ENCODE results near the gene ZNF844. TPM values are rescaled to one million over a fixed set of nuclear protein-coding genes. Genes with fewer than 3 reads are reported as not detected.

Gene ZNF844
- total RNA-seq, 3 donors from 2014 or later = 8.8 to 28.5 (median 11.8) TPM

GRCh38 chr19:12126707-12127106 is 62.2 kb downstream of the ZNF844 start:
- H3K36me3 ChIP-seq = no peaks in the 10 kb centered on the region
- no peaks in the 10 kb centered on the region for H3K27me3 ChIP-seq
- intact Hi-C loops (cut with DNase I; ENCODE audit: low total_unique reads) = no loop called here

More at GRCh38 chr19:12126707-12127106, 62.2 kb downstream of the ZNF844 start:
- H3K9me3 ChIP-seq = peaks cover 13 to 14% of the 10 kb centered on the region in 2 donors
- H3K27ac ChIP-seq = no peak overlapping the region
- DNase-seq (ENCODE audit: low spot score in 2 of 2) = no peak
- no peak overlapping the region for H3K4me3 ChIP-seq
- no peaks in the 10 kb centered on the region for H3K4me1 ChIP-seq
- no peak for TF ChIP-seq POLR2A (IDR thresholded peaks at IDR 0.05)
- TF ChIP-seq, protein P1, sequence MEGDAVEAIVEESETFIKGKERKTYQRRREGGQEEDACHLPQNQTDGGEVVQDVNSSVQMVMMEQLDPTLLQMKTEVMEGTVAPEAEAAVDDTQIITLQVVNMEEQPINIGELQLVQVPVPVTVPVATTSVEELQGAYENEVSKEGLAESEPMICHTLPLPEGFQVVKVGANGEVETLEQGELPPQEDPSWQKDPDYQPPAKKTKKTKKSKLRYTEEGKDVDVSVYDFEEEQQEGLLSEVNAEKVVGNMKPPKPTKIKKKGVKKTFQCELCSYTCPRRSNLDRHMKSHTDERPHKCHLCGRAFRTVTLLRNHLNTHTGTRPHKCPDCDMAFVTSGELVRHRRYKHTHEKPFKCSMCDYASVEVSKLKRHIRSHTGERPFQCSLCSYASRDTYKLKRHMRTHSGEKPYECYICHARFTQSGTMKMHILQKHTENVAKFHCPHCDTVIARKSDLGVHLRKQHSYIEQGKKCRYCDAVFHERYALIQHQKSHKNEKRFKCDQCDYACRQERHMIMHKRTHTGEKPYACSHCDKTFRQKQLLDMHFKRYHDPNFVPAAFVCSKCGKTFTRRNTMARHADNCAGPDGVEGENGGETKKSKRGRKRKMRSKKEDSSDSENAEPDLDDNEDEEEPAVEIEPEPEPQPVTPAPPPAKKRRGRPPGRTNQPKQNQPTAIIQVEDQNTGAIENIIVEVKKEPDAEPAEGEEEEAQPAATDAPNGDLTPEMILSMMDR (IDR thresholded peaks at IDR 0.05) = peak in 2 of 3 donors; percentile 28 to 30

Other genes starting within 250 kb of the ZNF844 start
- gene ZNF439, start 216.0 kb upstream of the ZNF844 start, total RNA-seq = 10 to 100 TPM in 2 of 3 donors, 1 to 10 TPM in 1; 5.1 to 20.8 (median 13.8) TPM
- gene ZNF69, start 176.9 kb upstream of the ZNF844 start, total RNA-seq = 10 to 100 TPM; 16.3 to 26.1 (median 20.0) TPM
- 10 to 100 TPM; 13.8 to 32.9 (median 22.3) TPM for gene ZNF700, start 139.6 kb upstream of the ZNF844 start, total RNA-seq
- gene ZNF763, start 99.7 kb upstream of the ZNF844 start, total RNA-seq = 10 to 100 TPM in 1 of 3 donors, 1 to 10 TPM in 2; 2.9 to 14.5 (median 6.9) TPM
- gene ZNF433, start 29.1 kb upstream of the ZNF844 start, total RNA-seq = 10 to 100 TPM in 1 of 3 donors, 1 to 10 TPM in 2; 5.0 to 13.3 (median 8.8) TPM
- gene ZNF878, start 11.8 kb upstream of the ZNF844 start, total RNA-seq = under 1 TPM in 2 of 3 donors, not detected in 1; 0.33 to 0.88 TPM
- 1 to 10 TPM; 1.4 to 8.2 (median 4.6) TPM for gene ZNF20, start 75.6 kb downstream of the ZNF844 start, total RNA-seq
- 1 to 10 TPM; 4.3 to 9.5 (median 5.4) TPM for gene ZNF625, start 92.0 kb downstream of the ZNF844 start, total RNA-seq
- 10 to 100 TPM; 11.5 to 22.0 (median 12.8) TPM for gene ZNF136, start 98.4 kb downstream of the ZNF844 start, total RNA-seq
- gene ZNF44, start 230.2 kb downstream of the ZNF844 start, total RNA-seq = 10 to 100 TPM; 12.3 to 23.9 (median 21.7) TPM